Activated T-helper 1 cell treated with anti-CD3 and anti-CD28 coated beads, Interleukin-12 subunit alpha, Interleukin-12 subunit beta, Interleukin-2, Interleukin-4 antibody, amounts not matched to agents 30 ng/mL and 10 ng/mL and 1 ng/mL, durations not matched to agents 14 hours and 24 hours and 36 hours (primary cell): ENCODE results near the gene DNAL4. TPM values are rescaled to one million over a fixed set of nuclear protein-coding genes. Genes with fewer than 3 reads are reported as not detected.
A peak's percentile ranks its signal among the peaks of the same experiment; 100 is the strongest.

Experiments
- DNase-seq: peaks from one replicate; pipeline ENCODE4 v3.0.0; 2021; ENCODE audit warnings: low spot score
- H3K27ac Mint-ChIP-seq: one replicate; pipeline ENCODE4 v1.8.0; 2021; ENCODE audit warnings: mild to moderate bottlenecking, mixed read lengths
- H3K27me3 Mint-ChIP-seq: one replicate; pipeline ENCODE4 v1.8.0; 2022; ENCODE audit warnings: mild to moderate bottlenecking, moderate library complexity, mixed read lengths; ENCODE audit not compliant: insufficient read depth
- H3K36me3 Mint-ChIP-seq: one replicate; pipeline ENCODE4 v1.8.0; 2021; ENCODE audit warnings: low read depth, mixed read lengths
- H3K4me1 Mint-ChIP-seq: one replicate; pipeline ENCODE4 v1.8.0; 2021; ENCODE audit warnings: low read depth, mixed read lengths
- H3K4me3 Mint-ChIP-seq: one replicate; pipeline ENCODE4 v1.8.0; 2021; ENCODE audit warnings: mild to moderate bottlenecking, moderate library complexity, mixed read lengths
- H3K9me3 Mint-ChIP-seq: one replicate; pipeline ENCODE4 v1.8.0; 2021; ENCODE audit warnings: mixed read lengths
- intact Hi-C: fragments of 100-400 bp; cut with micrococcal nuclease; formaldehyde crosslinking; loops from one replicate; pipeline ENCODE4 v1.15.1; 2024
- total RNA-seq: library from RNA; stranded (reverse); gene quantifications from 2 replicates; pipeline ENCODE4 v1.2.3, GENCODE V29; 2022

DNAL4 gene
- total RNA-seq, 1 donor from 2014 or later = 5.0 TPM

- H3K4me3 Mint-ChIP-seq = peak overlapping the region; percentile 63
- intact Hi-C loops = loop anchor here (1.0 to 10.0 kb wide), 4 partner anchors 84 to 334 kb away; partner anchors contain the start of gene APOBEC3B
- peak; percentile 55 for DNase-seq
- H3K27ac Mint-ChIP-seq = peak overlapping the region; percentile 79
- no peaks in the 10 kb centered on the region for H3K27me3 Mint-ChIP-seq
- no peaks in the 10 kb centered on the region for H3K9me3 Mint-ChIP-seq
- peaks cover 10% of the 10 kb centered on the region for H3K36me3 Mint-ChIP-seq
- H3K4me1 Mint-ChIP-seq = peaks cover 37% of the 10 kb centered on the region
Observed at GRCh38 chr22:38758276-38758945, 35.5 kb downstream of the DNAL4 start.

DNA sequence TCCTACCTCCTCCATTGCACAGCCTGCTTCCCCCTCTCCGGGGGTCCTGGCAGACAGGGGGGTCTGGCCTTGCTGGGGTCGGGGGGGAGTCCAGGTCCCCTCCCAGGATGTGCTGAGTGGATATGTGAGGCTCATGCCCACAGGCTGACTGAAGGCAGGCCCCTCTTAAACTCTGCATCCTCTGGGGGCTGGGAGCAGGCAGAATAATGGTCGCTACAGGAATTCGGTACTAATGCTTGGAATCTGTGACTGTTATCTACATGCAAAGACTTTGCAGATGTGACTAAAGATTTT is 36.5 kb downstream of the DNAL4 start:
- no peaks in the 10 kb centered on the region for H3K9me3 Mint-ChIP-seq
- intact Hi-C loops = loop anchor here (5.0 to 10.0 kb wide), 2 partner anchors 227 to 335 kb away; partner anchors contain the start of gene APOBEC3B
- H3K4me3 Mint-ChIP-seq = peak overlapping the region; percentile 95
- no peaks in the 10 kb centered on the region for H3K27me3 Mint-ChIP-seq
- H3K27ac Mint-ChIP-seq = peak overlapping the region; percentile 97
- no peak for DNase-seq
- peaks cover 15% of the 10 kb centered on the region for H3K36me3 Mint-ChIP-seq
- H3K4me1 Mint-ChIP-seq = peaks cover 46% of the 10 kb centered on the region

DNA sequence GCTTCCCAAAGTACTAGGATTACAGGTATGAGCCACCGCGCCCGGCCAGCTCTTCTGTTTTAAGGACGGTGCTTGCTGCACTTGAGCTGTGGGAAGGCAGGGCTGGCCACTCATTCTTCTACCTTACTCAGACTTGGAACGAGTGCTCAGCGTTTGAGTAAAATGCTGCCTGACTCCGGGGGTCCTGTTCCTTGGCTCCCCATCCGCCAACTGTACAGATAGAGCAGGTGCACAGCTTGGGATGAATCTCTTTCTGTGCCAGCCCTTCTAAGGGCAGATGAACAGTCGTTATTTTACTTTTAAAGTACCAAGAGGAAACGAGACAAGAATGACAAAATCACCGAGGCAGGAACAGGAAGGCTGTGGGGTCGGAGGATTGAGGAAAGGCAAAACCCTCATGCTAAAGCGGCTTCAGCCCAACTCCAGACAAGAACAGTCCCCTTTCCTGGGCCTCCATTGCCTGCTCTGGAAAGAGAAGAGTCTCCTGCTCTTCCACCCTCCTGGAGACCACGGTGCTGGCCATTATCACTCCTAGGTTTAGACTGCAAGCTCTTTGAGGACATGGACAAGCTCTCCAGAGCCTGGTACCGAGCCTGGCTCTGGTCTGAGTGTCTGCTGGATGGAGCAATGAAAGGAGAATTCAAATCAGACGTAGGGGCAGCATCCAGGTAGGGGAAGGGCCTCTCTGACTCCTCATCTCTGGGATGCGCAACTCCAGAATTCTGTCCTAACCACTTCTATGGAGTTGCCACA is 37.1 kb downstream of the DNAL4 start:
- H3K27me3 Mint-ChIP-seq = no peaks in the 10 kb centered on the region
- peak overlapping the region; percentile 97 for H3K27ac Mint-ChIP-seq
- intact Hi-C loops = loop anchor here (1.0 to 10.0 kb wide), 4 partner anchors 37 to 335 kb away; partner anchors contain the start of genes APOBEC3B, DNAL4 and GTPBP1
- H3K36me3 Mint-ChIP-seq = peaks cover 19% of the 10 kb centered on the region
- H3K9me3 Mint-ChIP-seq = no peaks in the 10 kb centered on the region
- H3K4me1 Mint-ChIP-seq = peaks cover 51% of the 10 kb centered on the region
- H3K4me3 Mint-ChIP-seq = peak overlapping the region; percentile 95
- no peak for DNase-seq

DNA sequence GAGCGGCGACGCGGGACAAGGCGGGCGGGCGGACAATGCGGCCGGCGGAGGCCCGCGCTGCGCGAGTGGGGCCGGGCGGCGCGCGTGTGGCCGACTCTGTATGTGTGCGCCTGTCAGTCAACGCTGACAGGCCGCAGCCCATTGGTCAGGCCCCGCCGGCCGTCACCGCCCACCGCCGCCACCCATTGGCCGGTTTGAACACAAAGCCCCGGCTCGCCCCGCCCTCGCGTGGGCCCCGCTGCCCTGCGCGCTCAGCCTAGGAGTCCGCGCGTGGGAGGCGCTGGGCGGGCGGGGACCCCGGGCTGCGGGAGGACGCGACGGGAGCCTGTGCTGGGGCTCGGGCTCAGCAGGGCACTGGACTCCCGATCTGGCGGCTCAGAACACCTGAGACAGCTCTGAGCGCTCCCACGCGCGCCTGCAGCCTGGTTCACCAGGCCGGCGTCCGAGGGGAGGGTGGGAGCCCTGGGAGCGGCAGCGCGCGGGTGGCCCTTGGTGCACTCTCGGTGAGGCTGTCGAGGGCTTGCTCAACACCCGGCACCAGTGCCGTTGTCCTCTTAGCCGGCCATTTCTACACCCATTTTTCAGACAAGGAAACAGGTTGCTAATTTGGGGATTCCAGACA is 37.9 kb downstream of the DNAL4 start, which contains the start of gene SUN2:
SUN2 (minus strand) TSS at position 88 of the 622 bp plus-strand sequence. CDS start 3,370 bp downstream, outside the sequence.
- Mint-ChIP-seq H3K27ac (peak within 1 kb of the TSS; percentile 97), H3K4me1 (peaks cover 59% of the 10 kb centered on the region), H3K27me3 (no peaks in the 10 kb centered on the region), H3K4me3 (peak within 1 kb of the TSS; percentile 95), H3K9me3 (no peaks in the 10 kb centered on the region), H3K36me3 (peaks cover 24% of the 10 kb centered on the region)
- peak; percentile 94 for DNase-seq
- intact Hi-C loops = loop anchor here (1.0 to 10.0 kb wide), 5 partner anchors 38 to 336 kb away; partner anchors contain the start of genes APOBEC3B, DNAL4 and GTPBP1

DNA sequence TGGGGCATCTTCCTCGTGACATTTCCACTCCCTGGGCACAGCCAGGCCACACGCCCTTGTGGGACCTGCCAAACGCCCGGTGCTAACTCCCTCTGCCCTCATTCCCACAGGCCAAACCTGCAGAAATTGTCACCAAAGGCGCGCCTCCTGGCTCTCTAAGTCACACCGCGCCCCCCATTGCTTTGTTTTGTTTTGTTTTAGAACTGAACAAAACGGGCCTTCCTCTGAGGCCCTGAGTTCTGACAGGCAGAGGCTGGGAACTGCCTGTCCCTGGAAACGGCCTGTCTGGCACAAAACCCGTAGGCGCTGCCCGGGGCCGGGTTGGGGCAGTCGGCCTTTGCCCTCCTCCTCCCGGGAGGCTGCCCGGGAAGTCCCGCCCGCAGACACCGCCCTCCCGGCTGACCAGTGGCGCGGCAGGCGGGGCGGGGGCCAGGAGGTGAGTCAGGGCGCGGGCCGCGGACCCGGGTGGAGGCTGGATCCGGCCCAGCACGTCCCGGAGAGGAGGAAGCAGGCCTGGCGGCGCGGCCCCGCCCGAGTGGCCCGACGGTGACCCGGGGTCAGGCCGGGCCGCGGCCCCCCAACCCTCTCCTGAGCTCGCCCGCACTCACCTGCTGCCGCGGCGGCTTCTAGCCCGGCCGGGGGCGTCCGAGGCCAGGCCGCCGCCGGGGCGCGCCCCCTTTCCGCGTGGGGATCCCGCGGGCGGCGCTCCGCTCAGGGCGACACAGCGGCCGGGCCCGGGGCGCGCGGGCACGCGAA is 38.6 kb downstream of the DNAL4 start:
- Mint-ChIP-seq H3K9me3 (no peaks in the 10 kb centered on the region), H3K36me3 (peaks cover 26% of the 10 kb centered on the region), H3K27ac (peak overlapping the region; percentile 93), H3K4me1 (peaks cover 62% of the 10 kb centered on the region), H3K27me3 (no peaks in the 10 kb centered on the region), H3K4me3 (peak overlapping the region; percentile 95)
- DNase-seq = peak; percentile 64
- intact Hi-C loops = loop anchor here (1.0 to 10.0 kb wide), 3 partner anchors 115 to 337 kb away; partner anchors contain the start of gene APOBEC3B

DNA sequence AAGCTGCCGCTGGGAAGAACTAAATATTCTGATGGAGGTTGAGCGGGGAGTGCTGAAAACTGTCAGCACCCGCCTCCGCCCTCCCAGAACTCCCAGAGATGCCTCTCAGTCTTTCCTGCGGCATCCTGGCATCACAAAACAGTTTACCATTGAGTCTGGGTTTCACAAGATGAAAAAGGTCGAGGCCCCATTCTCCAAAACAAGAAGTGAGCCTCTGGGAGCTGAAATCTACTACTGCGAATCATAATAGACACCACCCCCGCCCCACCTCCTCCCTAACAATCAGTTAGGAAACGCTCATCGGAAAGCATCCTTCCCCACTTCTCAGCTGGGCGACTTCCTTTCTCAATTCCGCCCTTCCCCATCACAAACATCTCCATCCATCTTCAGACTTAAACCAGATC is 39.2 kb downstream of the DNAL4 start:
- H3K27me3 Mint-ChIP-seq = no peaks in the 10 kb centered on the region
- peaks cover 31% of the 10 kb centered on the region for H3K36me3 Mint-ChIP-seq
- H3K4me3 Mint-ChIP-seq = peak overlapping the region; percentile 95
- H3K4me1 Mint-ChIP-seq = peaks cover 67% of the 10 kb centered on the region
- H3K27ac Mint-ChIP-seq = peak overlapping the region; percentile 93
- DNase-seq = no peak
- intact Hi-C loops = loop anchor here (1.0 to 10.0 kb wide), 5 partner anchors 116 to 552 kb away; partner anchors contain the start of genes APOBEC3B, DDX17 and MAFF
- no peaks in the 10 kb centered on the region for H3K9me3 Mint-ChIP-seq

DNA sequence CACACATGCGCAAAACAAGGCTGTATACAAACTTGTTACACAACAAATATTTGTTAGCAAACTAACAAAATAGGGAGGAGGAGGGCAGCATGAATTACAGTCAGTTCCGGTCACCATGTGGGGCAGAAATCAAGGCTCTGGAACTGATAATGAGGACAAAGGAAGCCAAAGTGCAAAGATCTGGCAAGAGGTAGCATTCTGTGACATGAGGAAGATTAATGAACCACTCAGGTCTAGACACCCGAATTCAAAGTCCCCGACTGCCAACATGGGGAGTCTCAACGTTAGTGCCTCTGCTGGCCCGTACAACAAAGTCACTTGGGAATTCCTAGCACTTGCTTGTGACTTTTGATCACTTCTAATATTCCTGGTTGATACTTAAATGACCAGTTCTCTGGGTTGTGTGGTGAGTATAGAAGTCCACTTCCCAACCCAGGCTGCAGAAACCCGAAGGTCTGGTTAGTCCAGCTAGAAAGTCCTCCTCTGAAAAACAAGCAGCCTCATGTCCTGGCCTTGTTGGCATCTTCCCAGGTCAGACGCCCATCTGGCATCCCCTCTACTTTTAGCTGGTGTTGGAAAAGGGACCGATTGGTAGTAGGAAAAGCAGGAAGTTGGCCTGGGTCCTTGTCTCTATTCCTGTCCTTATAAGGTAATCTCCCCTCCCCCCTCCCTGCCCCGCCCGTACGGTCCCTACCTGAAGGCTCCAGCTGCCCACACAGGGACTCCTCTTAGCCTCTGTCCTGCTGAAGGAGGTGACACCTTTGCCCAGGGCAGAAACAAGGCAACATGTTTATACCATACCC is 39.8 kb downstream of the DNAL4 start:
- H3K27me3 Mint-ChIP-seq = no peaks in the 10 kb centered on the region
- H3K27ac Mint-ChIP-seq = peak overlapping the region; percentile 93
- no peak for DNase-seq
- intact Hi-C loops = loop anchor here (5.0 to 10.0 kb wide), 3 partner anchors 231 to 552 kb away; partner anchors contain the start of genes APOBEC3B, DDX17 and MAFF
- H3K9me3 Mint-ChIP-seq = no peaks in the 10 kb centered on the region
- H3K4me1 Mint-ChIP-seq = peaks cover 67% of the 10 kb centered on the region
- H3K36me3 Mint-ChIP-seq = peaks cover 36% of the 10 kb centered on the region
- peak overlapping the region; percentile 95 for H3K4me3 Mint-ChIP-seq

- peaks cover 42% of the 10 kb centered on the region for H3K36me3 Mint-ChIP-seq
- no peaks in the 10 kb centered on the region for H3K9me3 Mint-ChIP-seq
- peaks cover 43% of the 10 kb centered on the region for H3K4me1 Mint-ChIP-seq
- DNase-seq = peak; percentile 77
- H3K27me3 Mint-ChIP-seq = no peaks in the 10 kb centered on the region
- intact Hi-C loops = loop anchor here (5.0 to 10.0 kb wide), 3 partner anchors 233 to 549 kb away; partner anchors contain the start of genes APOBEC3B, DDX17 and MAFF
- peak overlapping the region; percentile 95 for H3K4me3 Mint-ChIP-seq
- H3K27ac Mint-ChIP-seq = peak overlapping the region; percentile 99
Observed at GRCh38 chr22:38751422-38752346, 42.3 kb downstream of the DNAL4 start.

GRCh38 chr22:38751066-38751421 is 42.9 kb downstream of the DNAL4 start:
- Mint-ChIP-seq H3K4me1 (peaks cover 39% of the 10 kb centered on the region), H3K27me3 (no peaks in the 10 kb centered on the region), H3K27ac (peak overlapping the region; percentile 99), H3K36me3 (peaks cover 42% of the 10 kb centered on the region), H3K4me3 (peak overlapping the region; percentile 95), H3K9me3 (no peaks in the 10 kb centered on the region)
- DNase-seq = no peak
- intact Hi-C loops = loop anchor here (5.0 to 10.0 kb wide), 3 partner anchors 234 to 549 kb away; partner anchors contain the start of genes APOBEC3B, DDX17 and MAFF

DNA sequence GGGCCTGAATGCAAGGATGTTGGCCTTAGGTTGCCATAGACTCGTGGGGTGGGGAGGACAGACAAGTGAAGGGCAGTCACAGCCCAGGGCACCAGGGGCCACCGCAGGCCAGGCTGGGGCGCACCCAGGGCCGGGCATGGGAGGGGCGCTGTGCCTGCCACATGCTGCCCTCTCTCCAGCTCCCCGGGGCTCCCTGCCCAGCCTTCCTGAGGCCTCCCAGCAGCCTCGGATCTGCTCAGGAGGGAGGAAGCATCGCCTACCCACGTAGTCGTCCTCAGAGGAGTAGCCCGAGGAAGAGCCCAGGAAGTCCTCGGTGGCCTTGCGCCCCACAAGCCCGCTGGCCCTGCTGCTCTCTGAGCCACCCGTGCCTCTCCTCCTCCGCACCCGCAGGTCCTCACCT is 43.3 kb downstream of the DNAL4 start:
- Mint-ChIP-seq H3K36me3 (peaks cover 45% of the 10 kb centered on the region), H3K27ac (peak overlapping the region; percentile 79), H3K27me3 (no peaks in the 10 kb centered on the region), H3K4me1 (peaks cover 39% of the 10 kb centered on the region), H3K9me3 (no peaks in the 10 kb centered on the region), H3K4me3 (peak overlapping the region; percentile 95)
- no peak for DNase-seq
- intact Hi-C loops = loop anchor here (5.0 to 10.0 kb wide), 3 partner anchors 234 to 548 kb away; partner anchors contain the start of genes APOBEC3B, DDX17 and MAFF
